IMR-90 (cell line): ENCODE data around the gene SHCBP1L. TPM values are rescaled to one million over a fixed set of nuclear protein-coding genes. Genes with fewer than 3 reads are reported as not detected.

ENCODE experiments used
- ATAC-seq: fragments of 200-7000 bp; cut with Tn5 transposase; 2 replicates; pipeline ENCODE4 v1.9.1; 2020; ENCODE audit warnings: low read depth, mild to moderate bottlenecking, moderate library complexity
- BruUV-seq: library from RNA; stranded (reverse); fragments of 400-500 nt; replicated peaks from 2 replicates; lab custom pipeline; 2021; lab: Mats Ljungman, UMichigan
- CTCF ChIA-PET: fragments of 300-600 bp; formaldehyde crosslinking; extraction: SDS; loops from one replicate; lab custom pipeline; 2021; ENCODE audit warnings: antibody characterized with exemption; lab: Yijun Ruan, JAX
- POLR2A ChIA-PET: fragments of 300-600 bp; sonication (Branson Sonifier 250); formaldehyde crosslinking; loops from one replicate; lab custom pipeline; 2022; ENCODE audit warnings: antibody characterized with exemption; ENCODE audit not compliant: unreplicated experiment; lab: Charles Lee
- DNase-seq: peaks from one replicate; pipeline ENCODE4 v3.0.0; 2013
- H2AFZ ChIP-seq: replicated peaks from 2 replicates; pipeline ENCODE3; 2013; ENCODE audit warnings: low read length, mild to moderate bottlenecking; ENCODE audit not compliant: poor library complexity
- H2AK5ac ChIP-seq: 2 replicates; pipeline ENCODE4 v1.6.1; 2013; ENCODE audit warnings: low read depth, low read length, inconsistent platforms
- H2AK9ac ChIP-seq: replicated peaks from 2 replicates; pipeline ENCODE3; 2013; ENCODE audit warnings: mild to moderate bottlenecking, low read depth, low read length, moderate library complexity; ENCODE audit not compliant: poor library complexity
- H2BK120ac ChIP-seq: 2 replicates; pipeline ENCODE4 v1.6.1; 2013; ENCODE audit warnings: low read depth, low read length, inconsistent platforms
- H2BK15ac ChIP-seq: 3 replicates; pipeline ENCODE4 v1.6.1; 2013; ENCODE audit warnings: low read depth, low read length, inconsistent platforms
- H2BK20ac ChIP-seq: 2 replicates; pipeline ENCODE4 v1.6.1; 2013; ENCODE audit warnings: low read depth, mild to moderate bottlenecking, inconsistent platforms, low read length, moderate library complexity
- H2BK5ac ChIP-seq: 2 replicates; pipeline ENCODE4 v1.6.1; 2013; ENCODE audit warnings: mild to moderate bottlenecking, low read depth, low read length, inconsistent platforms; ENCODE audit not compliant: poor library complexity, severe bottlenecking
- H3K14ac ChIP-seq: replicated peaks from 2 replicates; pipeline ENCODE4 v1.6.1; 2013; ENCODE audit warnings: low read depth, low read length, inconsistent platforms
- H3K18ac ChIP-seq: 2 replicates; pipeline ENCODE4 v1.6.1; 2013; ENCODE audit warnings: low read depth, low read length, control low read depth
- H3K23ac ChIP-seq: 2 replicates; pipeline ENCODE4 v1.6.1; 2013; ENCODE audit warnings: low read depth, low read length, inconsistent platforms
- H3K27ac ChIP-seq: 2 replicates; pipeline ENCODE4 v1.5.1; 2013; ENCODE audit warnings: mild to moderate bottlenecking, control low read depth, low read length; ENCODE audit not compliant: insufficient read depth
- H3K27me3 ChIP-seq: 2 replicates; pipeline ENCODE4 v1.6.1; 2013; ENCODE audit warnings: low read length; ENCODE audit not compliant: control insufficient read depth, insufficient read depth
- H3K36me3 ChIP-seq: 2 replicates; pipeline ENCODE4 v1.6.1; 2013; ENCODE audit warnings: low read length, mixed read lengths; ENCODE audit not compliant: control insufficient read depth, insufficient read depth
- H3K4ac ChIP-seq: 2 replicates; pipeline ENCODE4 v1.6.1; 2013; ENCODE audit warnings: low read depth, low read length, inconsistent platforms
- H3K4me1 ChIP-seq: 2 replicates; pipeline ENCODE4 v1.6.1; 2013; ENCODE audit warnings: low read length, mixed read lengths; ENCODE audit not compliant: control insufficient read depth, insufficient read depth
- H3K4me2 ChIP-seq: 2 replicates; pipeline ENCODE4 v1.6.1; 2013; ENCODE audit warnings: low read depth, mild to moderate bottlenecking, control low read depth, low read length, moderate library complexity
- H3K4me3 ChIP-seq: 2 replicates; pipeline ENCODE4 v1.5.1; 2013; ENCODE audit warnings: low read depth, mild to moderate bottlenecking, control low read depth, low read length, moderate library complexity; ENCODE audit not compliant: insufficient read depth
- H3K56ac ChIP-seq: 2 replicates; pipeline ENCODE4 v1.6.1; 2013; ENCODE audit warnings: low read length, inconsistent platforms; ENCODE audit not compliant: insufficient read depth; ENCODE audit errors: extremely low read depth
- H3K79me1 ChIP-seq, 2 experiments: 2 replicates each; pipeline ENCODE4 v1.6.1; 2013; ENCODE audit warnings: low read length in 2 of 2, inconsistent platforms in 1 of 2, low read depth in 1 of 2
- H3K9ac ChIP-seq: 2 replicates; pipeline ENCODE4 v1.6.1; 2013; ENCODE audit warnings: low read depth, low read length, control low read depth
- H3K9me1 ChIP-seq: 2 replicates; pipeline ENCODE4 v1.6.1; 2013; ENCODE audit warnings: low read length, inconsistent platforms; ENCODE audit not compliant: insufficient read depth
- H3K9me3 ChIP-seq: 2 replicates; pipeline ENCODE4 v1.6.1; 2013; ENCODE audit warnings: low read length; ENCODE audit not compliant: control insufficient read depth, insufficient read depth
- H4K20me1 ChIP-seq: 2 replicates; pipeline ENCODE4 v1.6.1; 2013; ENCODE audit warnings: low read length, inconsistent platforms; ENCODE audit not compliant: insufficient read depth
- H4K5ac ChIP-seq: 2 replicates; pipeline ENCODE4 v1.6.1; 2013; ENCODE audit warnings: mild to moderate bottlenecking, low read depth, low read length, control low read depth
- H4K8ac ChIP-seq, 2 experiments: 2 replicates each; pipeline ENCODE4 v1.6.1; 2013; ENCODE audit warnings: low read depth in 2 of 2, low read length in 2 of 2, control low read depth in 1 of 2, inconsistent platforms in 1 of 2
- H4K91ac ChIP-seq: 2 replicates; pipeline ENCODE4 v1.6.1; 2013; ENCODE audit warnings: low read depth, low read length, inconsistent platforms; ENCODE audit not compliant: insufficient read depth
- BHLHE40 ChIP-seq: fragments of 150-350 bp; IDR thresholded peaks from 2 replicates; pipeline ENCODE4 v1.6.1; 2016; ENCODE audit warnings: mild to moderate bottlenecking, low read depth, low read length
- CEBPB ChIP-seq: IDR thresholded peaks from 2 replicates; pipeline ENCODE4 v1.6.1; 2012; ENCODE audit warnings: low read depth, low read length, improper control_type of control experiment
- MAZ ChIP-seq: IDR thresholded peaks from 2 replicates; pipeline ENCODE4 v1.6.1; 2012; ENCODE audit warnings: low read depth, mild to moderate bottlenecking, low read length, improper control_type of control experiment, moderate library complexity, borderline replicate concordance
- SMC3 ChIP-seq: fragments of 150-350 bp; IDR thresholded peaks from 2 replicates; pipeline ENCODE4 v1.6.1; 2016; ENCODE audit warnings: low read depth, mild to moderate bottlenecking, antibody characterized with exemption, low read length, moderate library complexity
- WGBS, 2 experiments: methylation state at CpG; one replicate each; pipeline versions ENCODE4 v1.1.5 to v1.1.7; 2013; ENCODE audit warnings: missing lambda C conversion rate in 2 of 2; ENCODE audit not compliant: insufficient read length in 1 of 2; ENCODE audit errors: extremely low coverage in 2 of 2; 5-methylcytosine and 5-hydroxymethylcytosine counted together
- dilution Hi-C: fragments of 300-500 bp; cut with HindIII; formaldehyde crosslinking; loops from one replicate; pipeline ENCODE4 v1.14.3; 2018; ENCODE audit warnings: low sequenced_read_pairs; ENCODE audit not compliant: unreplicated experiment
- in situ Hi-C: fragments of 300-500 bp; cut with MboI; formaldehyde crosslinking; loops from 3 replicates; pipeline ENCODE4 v1.14.3; 2019; ENCODE audit warnings: low sequenced_read_pairs, inconsistent platforms, mixed read lengths
- intact Hi-C: fragments of 100-400 bp; cut with micrococcal nuclease; formaldehyde crosslinking; loops from 2 replicates; pipeline ENCODE4 v1.10.0; 2022
- polyA plus RNA-seq, 3 experiments: library from polyadenylated mRNA; depleted of rRNA; stranded (reverse); fragments of >200 nt; gene quantifications; 2 replicates each; pipeline ENCODE4 v1.2.3, GENCODE V29; 2012; ENCODE audit warnings: low replicate concordance in 1 of 3
- total RNA-seq: library from RNA; depleted of rRNA; stranded (reverse); fragments of >200 nt; gene quantifications from 2 replicates; pipeline ENCODE4 v1.2.3, GENCODE V29; 2012

SHCBP1L gene
- total and polyA plus RNA-seq, 2 of the 4 experiments (the other 2 are of a cell fraction) = not detected

- H3K4ac ChIP-seq = no peak overlapping the region
- no peak overlapping the region for H2BK120ac ChIP-seq
- ATAC-seq = no peak
- no peak overlapping the region for H3K18ac ChIP-seq
- H2AK5ac ChIP-seq = no peak overlapping the region
- no peak overlapping the region for H3K9ac ChIP-seq
- no peak for DNase-seq
- in situ Hi-C loops = no loop called here
- no peaks in the 10 kb centered on the region for H3K4me1 ChIP-seq
- peaks cover 4% of the 10 kb centered on the region; the same call in 1 of the 2 replicates for H3K27me3 ChIP-seq
- no peak overlapping the region for H2AK9ac ChIP-seq
- H2BK5ac ChIP-seq = no peak overlapping the region
- no CpG with 5 or more reads among the region's 1 CpG for WGBS, 2 experiments
- no peak overlapping the region for H3K56ac ChIP-seq
- no peaks in the 10 kb centered on the region for H3K9me1 ChIP-seq
- BruUV-seq = no TSS peak
- H2BK20ac ChIP-seq = no peak overlapping the region
- H4K20me1 ChIP-seq = no peaks in the 10 kb centered on the region
- TF ChIP-seq SMC3 (no peak), MAZ (no peak), CEBPB (no peak), BHLHE40 (no peak)
- no peaks in the 10 kb centered on the region for H3K36me3 ChIP-seq
- no peaks in the 10 kb centered on the region for H3K9me3 ChIP-seq
- no peak overlapping the region for H4K5ac ChIP-seq
- no peak overlapping the region for H3K27ac ChIP-seq
- ChIA-PET CTCF (interaction anchor here (1.1 kb wide), 1 partner anchor 9 kb away, joined by 3 read pairs; no protein-coding TSS in a partner anchor), POLR2A (no interaction called here)
- H3K4me2 ChIP-seq = no peak overlapping the region
- H2BK15ac ChIP-seq = no peak overlapping the region
- no peak overlapping the region for H4K91ac ChIP-seq
- no peak overlapping the region for H4K8ac ChIP-seq
- H3K79me1 ChIP-seq = no peaks in the 10 kb centered on the region
- dilution Hi-C loops = no loop called here
- H3K4me3 ChIP-seq = no peak overlapping the region
- no peak overlapping the region for H3K14ac ChIP-seq
- no peak overlapping the region for H2AFZ ChIP-seq
- intact Hi-C loops = no loop called here
- H3K23ac ChIP-seq = no peak overlapping the region
These were observed 25.1 kb downstream of the SHCBP1L start for GRCh38 chr1:182927693-182928433.
